A673 (cell line): ENCODE data around the gene GPR39. TPM values are rescaled to one million over a fixed set of nuclear protein-coding genes. Genes with fewer than 3 reads are reported as not detected.

Experiments
- BruUV-seq: library from RNA; stranded (reverse); fragments of 400-500 nt; replicated peaks from 2 replicates; lab custom pipeline; 2021; lab: Mats Ljungman, UMichigan
- CTCF ChIA-PET: fragments of 300-600 bp; sonication (Branson Sonifier 250); formaldehyde crosslinking; loops from one replicate; lab custom pipeline; 2022; ENCODE audit warnings: antibody characterized with exemption; lab: Charles Lee
- POLR2A ChIA-PET: fragments of 300-600 bp; sonication (Branson Sonifier 250); formaldehyde crosslinking; loops from one replicate; lab custom pipeline; 2022; ENCODE audit warnings: antibody characterized with exemption; ENCODE audit not compliant: low non-redundant PET; lab: Charles Lee
- DNase-seq: peaks from one replicate; pipeline ENCODE4 v3.0.0-alpha.2; 2015; ENCODE audit warnings: low spot score
- H3K27ac ChIP-seq: fragments of 200-600 bp; sonication (generic); 2 replicates; pipeline ENCODE4 v1.5.1; 2016; ENCODE audit warnings: mixed run types, low read depth, mild to moderate bottlenecking, mixed read lengths, antibody characterized with exemption, low read length; ENCODE audit not compliant: poor library complexity, severe bottlenecking
- H3K27me3 ChIP-seq: fragments of 200-600 bp; sonication (generic); replicated peaks from 2 replicates; pipeline ENCODE4 v1.6.1; 2017; ENCODE audit warnings: mixed run types, low read depth, mild to moderate bottlenecking, mixed read lengths, antibody characterized with exemption, low read length; ENCODE audit not compliant: insufficient read depth, poor library complexity
- H3K36me3 ChIP-seq: fragments of 200-600 bp; sonication (generic); 2 replicates; pipeline ENCODE4 v1.6.1; 2016; ENCODE audit warnings: mixed run types, mild to moderate bottlenecking, mixed read lengths, antibody characterized with exemption, low read length; ENCODE audit not compliant: insufficient read depth, poor library complexity, severe bottlenecking
- H3K4me1 ChIP-seq: fragments of 200-600 bp; sonication (generic); 2 replicates; pipeline ENCODE4 v1.6.1; 2017; ENCODE audit warnings: mixed run types, mild to moderate bottlenecking, mixed read lengths, antibody characterized with exemption, low read length; ENCODE audit not compliant: insufficient read depth, poor library complexity, severe bottlenecking
- H3K4me3 ChIP-seq: fragments of 200-600 bp; sonication (generic); 2 replicates; pipeline ENCODE4 v1.5.1; 2016; ENCODE audit warnings: low read depth, mixed run types, mild to moderate bottlenecking, mixed read lengths, low read length; ENCODE audit not compliant: poor library complexity, severe bottlenecking
- H3K9me3 ChIP-seq: fragments of 200-600 bp; sonication (generic); 2 replicates; pipeline ENCODE4 v1.6.1; 2016; ENCODE audit warnings: mixed run types, low read depth, mild to moderate bottlenecking, mixed read lengths, antibody characterized with exemption, low read length; ENCODE audit not compliant: poor library complexity, severe bottlenecking
- EZH2 ChIP-seq: fragments of 200-600 bp; sonication (generic); IDR thresholded peaks from 2 replicates; pipeline ENCODE4 v1.6.1; 2017; ENCODE audit warnings: borderline replicate concordance, low read depth, mild to moderate bottlenecking, mixed read lengths, antibody characterized with exemption, low read length; ENCODE audit not compliant: poor library complexity, severe bottlenecking
- intact Hi-C: fragments of 100-400 bp; cut with micrococcal nuclease; formaldehyde crosslinking; loops from one replicate; pipeline ENCODE4 v1.10.0; 2022; ENCODE audit not compliant: unreplicated experiment
- total RNA-seq: library from RNA; stranded (reverse); gene quantifications from 2 replicates; pipeline ENCODE4 v1.2.3, GENCODE V29; 2021
- TF ChIP-seq, protein P1 (sequence below): fragments of 300-800, 200-600 bp; sonication (generic); conservative IDR thresholded peaks from 2 replicates; pipeline ENCODE4 v1.5.1; 2017; ENCODE audit warnings: low read depth, mild to moderate bottlenecking, antibody characterized with exemption, low read length, moderate library complexity, mixed read lengths

The GPR39 gene
- total RNA-seq, 1 experiment from 2014 or later: 3.6 TPM

DNA sequence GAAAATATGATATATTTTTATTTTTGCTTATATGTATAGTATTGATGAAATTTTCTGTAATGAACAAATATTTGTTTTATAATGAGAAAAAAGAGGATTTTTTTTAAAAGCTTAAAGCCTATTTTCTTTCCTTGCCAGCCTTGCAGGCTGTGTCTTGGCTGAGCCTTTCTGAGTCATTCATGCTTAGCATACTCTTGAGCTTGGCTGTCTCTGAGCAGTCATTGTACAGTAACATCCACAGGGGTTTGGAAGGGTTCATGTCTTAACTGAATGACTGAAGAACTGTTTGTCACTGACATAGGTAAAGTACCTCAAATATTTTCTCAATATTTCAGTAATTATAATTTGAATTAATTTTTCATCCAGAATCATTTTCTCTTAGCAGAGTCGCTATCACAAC is 49.3 kb downstream of the GPR39 start:
- no peak for DNase-seq
- H3K4me3 ChIP-seq: no peak overlapping the region
- intact Hi-C loops: no loop called here
- TF ChIP-seq EZH2: no peak
- TF ChIP-seq, protein P1, sequence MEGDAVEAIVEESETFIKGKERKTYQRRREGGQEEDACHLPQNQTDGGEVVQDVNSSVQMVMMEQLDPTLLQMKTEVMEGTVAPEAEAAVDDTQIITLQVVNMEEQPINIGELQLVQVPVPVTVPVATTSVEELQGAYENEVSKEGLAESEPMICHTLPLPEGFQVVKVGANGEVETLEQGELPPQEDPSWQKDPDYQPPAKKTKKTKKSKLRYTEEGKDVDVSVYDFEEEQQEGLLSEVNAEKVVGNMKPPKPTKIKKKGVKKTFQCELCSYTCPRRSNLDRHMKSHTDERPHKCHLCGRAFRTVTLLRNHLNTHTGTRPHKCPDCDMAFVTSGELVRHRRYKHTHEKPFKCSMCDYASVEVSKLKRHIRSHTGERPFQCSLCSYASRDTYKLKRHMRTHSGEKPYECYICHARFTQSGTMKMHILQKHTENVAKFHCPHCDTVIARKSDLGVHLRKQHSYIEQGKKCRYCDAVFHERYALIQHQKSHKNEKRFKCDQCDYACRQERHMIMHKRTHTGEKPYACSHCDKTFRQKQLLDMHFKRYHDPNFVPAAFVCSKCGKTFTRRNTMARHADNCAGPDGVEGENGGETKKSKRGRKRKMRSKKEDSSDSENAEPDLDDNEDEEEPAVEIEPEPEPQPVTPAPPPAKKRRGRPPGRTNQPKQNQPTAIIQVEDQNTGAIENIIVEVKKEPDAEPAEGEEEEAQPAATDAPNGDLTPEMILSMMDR: no peak
- peaks cover 26% of the 10 kb centered on the region for H3K9me3 ChIP-seq
- H3K4me1 ChIP-seq: no peaks in the 10 kb centered on the region
- no peaks in the 10 kb centered on the region for H3K36me3 ChIP-seq
- POLR2A ChIA-PET: no interaction called here
- CTCF ChIA-PET: no interaction called here
- H3K27ac ChIP-seq: no peak overlapping the region
- no TSS peak for BruUV-seq
- H3K27me3 ChIP-seq: no peaks in the 10 kb centered on the region

DNA sequence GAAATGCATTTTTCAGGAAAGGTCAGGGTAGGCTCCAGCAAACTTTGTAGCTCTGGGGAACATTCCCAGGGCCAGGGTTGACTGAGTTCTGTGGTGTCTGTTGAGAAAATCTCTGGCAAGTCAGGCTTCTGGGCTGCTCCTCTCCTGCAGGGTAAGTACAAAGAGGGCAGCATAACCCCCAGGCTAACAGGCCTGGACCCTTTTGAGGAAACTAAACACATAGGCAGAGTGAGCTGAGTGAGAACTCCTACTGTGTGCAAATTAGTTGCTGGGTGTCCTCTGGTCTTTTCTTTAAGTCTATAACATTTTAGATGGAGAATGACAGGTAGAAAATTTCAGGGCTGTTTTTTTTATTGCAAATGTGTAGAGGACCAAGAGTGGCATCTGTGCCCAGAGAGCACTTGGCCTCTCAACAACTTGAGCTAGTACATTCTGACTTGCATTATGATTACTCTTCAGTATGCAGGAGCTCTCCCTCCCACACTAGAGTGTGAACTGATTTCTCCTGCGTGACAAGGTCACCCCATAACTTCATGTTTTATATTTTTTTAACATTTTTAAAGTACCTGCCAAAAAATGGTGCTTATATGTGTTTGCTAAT is 49.9 kb downstream of the GPR39 start:
- ChIA-PET POLR2A (no interaction called here), CTCF (no interaction called here)
- TF ChIP-seq EZH2: no peak
- TF ChIP-seq, protein P1: no peak
- no peaks in the 10 kb centered on the region for H3K36me3 ChIP-seq
- no peak overlapping the region for H3K4me3 ChIP-seq
- no peak overlapping the region for H3K27ac ChIP-seq
- intact Hi-C loops: no loop called here
- H3K9me3 ChIP-seq: peaks cover 26% of the 10 kb centered on the region
- no peaks in the 10 kb centered on the region for H3K27me3 ChIP-seq
- no peaks in the 10 kb centered on the region for H3K4me1 ChIP-seq
- no TSS peak for BruUV-seq
- no peak for DNase-seq

DNA sequence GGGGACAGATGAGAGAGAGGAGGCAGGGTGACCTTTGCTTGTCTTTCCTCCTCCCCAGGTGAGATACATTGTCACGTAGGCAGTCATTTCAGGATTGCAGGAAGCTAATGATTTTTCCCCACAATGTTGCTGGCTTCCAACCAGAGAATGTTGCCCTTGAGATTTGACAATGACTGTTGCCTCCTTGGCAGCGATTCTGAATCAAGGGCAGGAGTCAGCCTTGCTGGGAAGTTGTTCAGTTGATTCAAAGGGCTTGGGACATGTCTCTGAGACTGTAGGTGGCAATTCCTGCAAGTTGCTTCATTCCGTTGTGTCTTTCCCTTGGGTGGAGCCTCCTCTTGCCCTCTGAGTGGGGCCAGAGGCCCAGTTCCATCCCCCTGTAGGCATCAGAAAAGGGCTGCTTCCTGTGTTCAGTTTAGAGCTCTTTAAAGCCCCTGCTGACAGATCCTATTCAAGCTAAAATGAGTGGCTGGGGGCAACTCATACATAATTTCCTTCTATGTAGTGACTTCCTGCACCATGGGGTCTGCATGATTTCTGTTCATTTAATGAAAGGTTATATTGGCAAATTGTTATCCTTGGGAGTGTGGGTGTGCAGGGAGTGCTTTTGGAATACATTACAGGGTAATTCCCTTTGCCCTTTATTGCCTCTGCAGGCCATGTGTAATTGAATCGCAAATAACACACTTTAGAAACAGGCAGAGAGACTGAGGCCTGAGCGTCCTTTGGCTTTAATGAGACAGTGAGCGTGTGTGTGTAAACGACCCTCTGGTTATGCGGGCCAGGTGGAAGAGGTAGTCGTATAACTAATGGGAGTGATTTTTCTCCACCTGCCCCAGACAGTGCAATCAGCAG is 52.4 kb downstream of the GPR39 start:
- no TSS peak for BruUV-seq
- intact Hi-C loops: no loop called here

More for the DNA sequence above, 52.4 kb downstream of the GPR39 start:
- ChIA-PET CTCF (no interaction called here), POLR2A (no interaction called here)
- no peak overlapping the region for H3K4me3 ChIP-seq
- H3K27ac ChIP-seq: no peak overlapping the region
- H3K27me3 ChIP-seq: no peaks in the 10 kb centered on the region
- H3K36me3 ChIP-seq: no peaks in the 10 kb centered on the region
- H3K9me3 ChIP-seq: peaks cover 26% of the 10 kb centered on the region
- TF ChIP-seq EZH2: no peak
- TF ChIP-seq, protein P1: no peak
- no peak for DNase-seq
- H3K4me1 ChIP-seq: no peaks in the 10 kb centered on the region
